ENCODE measurements around the gene MBD1. TPM values are rescaled to one million over a fixed set of nuclear protein-coding genes. Genes with fewer than 3 reads are reported as not detected.

The MBD1 gene
- total RNA-seq, 6 experiments from 2014 or later: 29.7 to 32.4 (median 30.7) TPM

DNA sequence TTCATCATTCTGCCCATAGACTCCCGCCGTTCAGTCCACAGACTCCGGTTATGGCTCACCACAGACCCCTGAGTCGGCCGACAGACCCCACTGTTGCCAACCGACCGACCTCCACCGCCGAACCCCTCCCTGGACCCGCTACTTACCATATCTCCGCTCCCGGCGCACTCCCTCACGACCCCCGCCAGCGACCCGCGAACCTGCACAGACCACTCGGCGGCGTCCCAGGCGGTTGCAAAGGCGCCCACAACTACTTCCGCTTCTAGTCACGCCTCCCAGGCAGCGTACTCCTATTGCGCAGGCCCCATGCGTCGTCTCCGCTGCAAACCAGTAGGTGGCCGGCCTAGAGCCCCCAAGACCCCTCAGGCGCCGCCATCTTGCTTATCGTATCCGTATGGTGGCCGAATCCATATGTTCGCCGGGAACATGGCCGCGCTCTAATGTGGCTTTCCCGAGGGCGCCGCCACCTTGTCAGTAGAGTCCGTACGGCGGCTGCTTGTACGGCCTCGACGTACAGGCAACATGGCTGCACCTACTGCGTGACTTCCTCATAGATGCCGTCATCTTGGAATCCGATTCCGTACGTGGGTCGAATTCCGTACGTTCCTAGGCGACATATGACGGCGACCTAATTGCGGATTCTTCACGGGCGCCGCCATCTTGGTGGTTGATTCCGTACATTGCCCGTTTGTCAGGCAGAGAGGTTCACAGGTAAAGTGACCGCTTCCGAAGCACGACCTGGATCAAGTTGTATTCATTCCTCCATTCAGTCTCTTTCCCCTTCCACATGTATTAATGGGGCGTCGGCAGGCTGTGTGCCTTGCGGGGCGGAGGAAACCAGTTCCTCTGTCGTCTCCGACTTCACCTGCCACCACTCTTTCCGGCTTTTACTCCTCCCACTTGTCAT lies 6.4 kb upstream of the MBD1 start, which contains the start of gene CXXC1:
Gene CXXC1 (minus strand): TSS at position 252 of the 907 bp plus-strand sequence. CDS start 103 bp downstream, at position 149.
- Histone ChIP-seq H3K27me3 (no peaks in the 10 kb centered on the region), H3K9me3 (no peaks in the 10 kb centered on the region), H3K27ac (peak within 1 kb of the TSS; percentile 63 to 85 (median 73)), H3K4me3 (peak within 1 kb of the TSS; percentile 64 to 72 (median 66)), H3K4me1 (peaks cover 0 to 4% (median 0%) of the 10 kb centered on the region in 4 donors), H3K36me3 (peaks cover 0 to 2% (median under 1%) of the 10 kb centered on the region in 4 donors)
- intact Hi-C loops (cut with DNase I): loop anchor here in 1 of 2 donors (10.0 kb wide), 1 partner anchor 67 kb away; no protein-coding TSS in a partner anchor
- under 1% methylated on average over 54 of the region's 76 CpGs for WGBS (ENCODE audit: insufficient coverage, low coverage, low lambda C conversion rate, missing lambda C conversion rate)
- ATAC-seq (peak; percentile 93 to 97 (median 95)), DNase-seq (peak; percentile 95 to 97 (median 96))
- TF ChIP-seq, protein P1, sequence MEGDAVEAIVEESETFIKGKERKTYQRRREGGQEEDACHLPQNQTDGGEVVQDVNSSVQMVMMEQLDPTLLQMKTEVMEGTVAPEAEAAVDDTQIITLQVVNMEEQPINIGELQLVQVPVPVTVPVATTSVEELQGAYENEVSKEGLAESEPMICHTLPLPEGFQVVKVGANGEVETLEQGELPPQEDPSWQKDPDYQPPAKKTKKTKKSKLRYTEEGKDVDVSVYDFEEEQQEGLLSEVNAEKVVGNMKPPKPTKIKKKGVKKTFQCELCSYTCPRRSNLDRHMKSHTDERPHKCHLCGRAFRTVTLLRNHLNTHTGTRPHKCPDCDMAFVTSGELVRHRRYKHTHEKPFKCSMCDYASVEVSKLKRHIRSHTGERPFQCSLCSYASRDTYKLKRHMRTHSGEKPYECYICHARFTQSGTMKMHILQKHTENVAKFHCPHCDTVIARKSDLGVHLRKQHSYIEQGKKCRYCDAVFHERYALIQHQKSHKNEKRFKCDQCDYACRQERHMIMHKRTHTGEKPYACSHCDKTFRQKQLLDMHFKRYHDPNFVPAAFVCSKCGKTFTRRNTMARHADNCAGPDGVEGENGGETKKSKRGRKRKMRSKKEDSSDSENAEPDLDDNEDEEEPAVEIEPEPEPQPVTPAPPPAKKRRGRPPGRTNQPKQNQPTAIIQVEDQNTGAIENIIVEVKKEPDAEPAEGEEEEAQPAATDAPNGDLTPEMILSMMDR (IDR thresholded peaks at IDR 0.05): peak; percentile 41 to 72 (median 46)
- peak; percentile 16 for TF ChIP-seq POLR2A (IDR thresholded peaks at IDR 0.05)

GRCh38 chr18:50287028-50287440 lies 5.7 kb upstream of the MBD1 start:
- DNase-seq: peak in 2 of 3 donors; percentile 45 to 50
- Histone ChIP-seq H3K27ac (peak overlapping the region; percentile 63 to 85 (median 73)), H3K9me3 (no peaks in the 10 kb centered on the region), H3K4me1 (peaks cover 0 to 5% (median 0%) of the 10 kb centered on the region in 4 donors), H3K4me3 (peak overlapping the region; percentile 64 to 72 (median 66)), H3K27me3 (no peaks in the 10 kb centered on the region), H3K36me3 (peaks cover 0 to 2% (median under 1%) of the 10 kb centered on the region in 4 donors)
- TF ChIP-seq POLR2A (IDR thresholded peaks at IDR 0.05): no peak
- TF ChIP-seq, protein P1 (IDR thresholded peaks at IDR 0.05): no peak
- ATAC-seq: no peak
- intact Hi-C loops (cut with DNase I): loop anchor here in 1 of 2 donors (10.0 kb wide), 1 partner anchor 68 kb away; no protein-coding TSS in a partner anchor
- 3% methylated on average over 14 of the region's 27 CpGs for WGBS (ENCODE audit: insufficient coverage, low coverage, low lambda C conversion rate, missing lambda C conversion rate)

DNA sequence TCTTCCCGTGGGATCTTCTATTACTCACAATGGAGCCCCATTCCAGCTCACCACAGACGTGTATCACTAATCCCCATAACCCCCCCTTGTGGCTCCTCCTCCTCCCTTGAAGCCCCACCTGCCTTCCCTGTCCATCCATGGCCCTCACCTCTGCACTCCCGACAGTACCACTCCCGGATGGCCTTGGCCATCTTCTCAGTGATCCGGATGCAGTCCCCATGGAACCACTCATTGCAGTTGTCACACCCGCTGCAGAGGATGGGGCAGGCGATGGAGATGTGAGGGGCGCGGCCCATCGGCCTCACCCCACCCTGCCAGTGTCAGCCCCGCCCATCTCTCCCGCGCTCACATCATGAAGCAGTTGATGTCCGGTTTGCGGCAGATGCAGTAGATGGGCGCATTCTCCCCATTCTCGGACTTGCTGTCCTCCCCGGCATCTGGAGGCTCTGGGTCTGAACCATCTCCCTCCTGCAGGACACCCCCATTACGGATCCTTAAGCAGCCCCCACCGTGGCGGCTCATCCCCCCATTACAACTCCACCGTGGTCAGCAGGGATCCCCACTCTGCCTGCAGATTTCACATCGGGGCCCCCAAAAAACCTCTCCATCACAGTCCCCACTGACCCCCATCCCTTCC lies 5.2 kb upstream of the MBD1 start:
- Histone ChIP-seq H3K9me3 (no peaks in the 10 kb centered on the region), H3K36me3 (peaks cover 0 to 2% (median under 1%) of the 10 kb centered on the region in 4 donors), H3K4me1 (peaks cover 0 to 7% (median 0%) of the 10 kb centered on the region in 4 donors), H3K27ac (no peak overlapping the region), H3K27me3 (no peaks in the 10 kb centered on the region), H3K4me3 (peak overlapping the region; percentile 64 to 72 (median 66))
- no peak for TF ChIP-seq POLR2A (IDR thresholded peaks at IDR 0.05)
- TF ChIP-seq, protein P1 (IDR thresholded peaks at IDR 0.05): no peak
- DNase-seq (peak; percentile 37 to 53 (median 52)), ATAC-seq (no peak)
- 28% methylated on average over 8 of the region's 23 CpGs for WGBS (ENCODE audit: insufficient coverage, low coverage, low lambda C conversion rate, missing lambda C conversion rate)
- intact Hi-C loops (cut with DNase I): loop anchor here in 1 of 2 donors (10.0 kb wide), 1 partner anchor 68 kb away; no protein-coding TSS in a partner anchor

DNA sequence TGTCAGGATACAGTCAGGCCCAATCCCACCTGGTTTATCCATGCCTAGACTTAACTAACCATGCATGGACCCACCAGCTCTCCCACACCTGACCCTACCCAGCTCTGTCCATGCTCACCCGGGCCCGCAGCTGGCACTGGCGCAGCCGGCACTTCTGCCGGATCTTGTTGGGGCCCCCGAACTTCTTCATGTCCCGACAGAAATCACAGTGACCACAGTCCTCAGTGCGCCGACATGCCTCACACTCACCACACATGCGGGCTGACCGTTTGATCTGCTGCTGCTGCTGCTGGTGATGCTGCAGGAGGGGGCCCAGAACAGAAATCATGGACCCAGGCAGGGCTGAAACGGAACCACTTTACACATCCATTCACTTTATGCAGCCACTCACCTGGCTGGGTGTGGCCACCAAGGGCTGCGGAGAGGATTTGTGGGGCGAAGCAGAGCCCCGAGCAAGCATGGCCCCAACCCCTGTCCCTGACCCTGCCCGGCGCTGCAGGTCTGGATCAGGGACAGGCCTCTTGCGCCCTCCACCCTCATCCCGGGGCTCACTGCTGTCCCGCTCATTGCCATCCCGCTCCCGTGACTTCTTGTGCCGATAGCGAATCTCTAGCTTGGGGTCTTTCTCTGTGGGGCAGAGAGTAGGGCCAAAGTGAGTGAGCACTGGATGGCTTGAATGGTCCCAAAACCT lies 4.5 kb upstream of the MBD1 start:
- 96% methylated on average over 16 of the region's 24 CpGs for WGBS (ENCODE audit: insufficient coverage, low coverage, low lambda C conversion rate, missing lambda C conversion rate)

More for the DNA sequence above, 4.5 kb upstream of the MBD1 start:
- no peak for ATAC-seq
- Histone ChIP-seq H3K27me3 (no peaks in the 10 kb centered on the region), H3K27ac (no peak overlapping the region), H3K4me1 (peaks cover 0 to 7% (median 0%) of the 10 kb centered on the region in 4 donors), H3K4me3 (no peak overlapping the region), H3K36me3 (peaks cover 0 to 2% (median under 1%) of the 10 kb centered on the region in 4 donors), H3K9me3 (no peaks in the 10 kb centered on the region)
- TF ChIP-seq, protein P1 (IDR thresholded peaks at IDR 0.05): no peak
- no peak for TF ChIP-seq POLR2A (IDR thresholded peaks at IDR 0.05)
- peak in 2 of 3 donors; percentile 22 to 55 for DNase-seq
- intact Hi-C loops (cut with DNase I): loop anchor here in 1 of 2 donors (10.0 kb wide), 1 partner anchor 69 kb away; no protein-coding TSS in a partner anchor

Data from right lobe of liver (tissue), 6 donors.